K562 (cell line): ENCODE results near the gene SAP30BP. TPM values are rescaled to one million over a fixed set of nuclear protein-coding genes. Genes with fewer than 3 reads are reported as not detected.
A peak's percentile ranks its signal among the peaks of the same experiment; 100 is the strongest.

Source experiments
- ATAC-seq: fragments of 200-7000 bp; cut with Tn5 transposase; 3 replicates; pipeline ENCODE4 v1.9.1; 2020; ENCODE audit warnings: moderate library complexity
- BruUV-seq: library from RNA; stranded (reverse); fragments of 400-500 nt; replicated peaks from 2 replicates; lab custom pipeline; 2021; lab: Mats Ljungman, UMichigan
- CTCF ChIA-PET: fragments of 300-600 bp; formaldehyde crosslinking; extraction: SDS; loops from one replicate; lab custom pipeline; 2021; ENCODE audit warnings: low intra/inter-chr PET ratio; lab: Yijun Ruan, JAX
- POLR2A ChIA-PET: fragments of 300-600, 350-650 bp; sonication (Branson Sonifier 250); formaldehyde crosslinking; extraction: SDS; loops from one replicate; lab custom pipeline; 2021; ENCODE audit warnings: antibody characterized with exemption, inconsistent platforms; lab: Yijun Ruan, JAX
- DNase-seq, 4 experiments: peaks; one replicate each; pipeline versions ENCODE4 v3.0.0 to v3.0.0-alpha.2; 2011 to 2018; ENCODE audit warnings: low spot score in 3 of 4, mixed read lengths in 3 of 4; ENCODE audit errors: extremely low read depth in 1 of 4
- FAIRE-seq: peaks from 2 replicates; lab custom pipeline; 2011; peaks lifted over from hg19 to GRCh38; lab: Jason Lieb, UNC
- H2AFZ ChIP-seq: 2 replicates; pipeline ENCODE4 v1.6.0; 2011; ENCODE audit warnings: low read depth, low read length, control low read depth, inconsistent platforms
- H3K27ac ChIP-seq: fragments of 200-600 bp; 3 replicates; pipeline ENCODE4 v1.8.0; 2011; ENCODE audit warnings: low read depth, mild to moderate bottlenecking, control low read depth, inconsistent platforms, low read length, moderate library complexity, mixed read lengths; ENCODE audit errors: extremely low read depth
- H3K27me3 ChIP-seq, 2 experiments: fragments of 300-600 bp in 1 of 2; 2 replicates in 1 of 2; 3 replicates in 1 of 2; pipeline versions ENCODE4 v1.6.0 to v1.8.0; 2011; ENCODE audit warnings: inconsistent platforms in 2 of 2, low read length in 2 of 2, mild to moderate bottlenecking in 1 of 2, mixed read lengths in 1 of 2, moderate library complexity in 1 of 2; ENCODE audit not compliant: control insufficient read depth in 2 of 2, insufficient read depth in 2 of 2
- H3K36me3 ChIP-seq: fragments of 300-600 bp; 3 replicates; pipeline ENCODE4 v1.8.0; 2011; ENCODE audit warnings: mild to moderate bottlenecking, low read length, inconsistent platforms; ENCODE audit not compliant: control insufficient read depth, insufficient read depth
- H3K4me1 ChIP-seq, 2 experiments: fragments of 200-600 bp in 1 of 2; replicated peaks in 1 of 2; 2 replicates in 1 of 2; 3 replicates in 1 of 2; pipeline versions ENCODE4 v1.5.1 to v1.8.0; 2011; ENCODE audit warnings: inconsistent platforms in 2 of 2, low read length in 2 of 2, mild to moderate bottlenecking in 1 of 2, mixed read lengths in 1 of 2, moderate library complexity in 1 of 2; ENCODE audit not compliant: control insufficient read depth in 2 of 2, insufficient read depth in 2 of 2
- H3K4me2 ChIP-seq: 2 replicates; pipeline ENCODE4 v1.6.1; 2011; ENCODE audit warnings: low read length, control low read depth, inconsistent platforms, mixed read lengths; ENCODE audit not compliant: insufficient read depth
- H3K4me3 ChIP-seq: fragments of 200-600 bp; sonication (generic), shearing (Covaris generic); 2 replicates; pipeline ENCODE4 v1.5.1; 2016; ENCODE audit warnings: control low read depth, inconsistent platforms
- H3K79me2 ChIP-seq: fragments of 200-600 bp; 3 replicates; pipeline ENCODE4 v1.8.0; 2011; ENCODE audit warnings: low read length, inconsistent platforms; ENCODE audit not compliant: control insufficient read depth, insufficient read depth
- H3K9ac ChIP-seq, 2 experiments: 2 replicates each; pipeline versions ENCODE4 v1.6.0 to v1.6.1; 2011; ENCODE audit warnings: low read depth in 2 of 2, low read length in 2 of 2, control low read depth in 1 of 2, inconsistent platforms in 1 of 2, mild to moderate bottlenecking in 1 of 2, mixed read lengths in 1 of 2; ENCODE audit not compliant: insufficient read depth in 1 of 2
- H3K9me1 ChIP-seq: one replicate; pipeline ENCODE4 v1.6.0; 2011; ENCODE audit warnings: inconsistent platforms, mild to moderate bottlenecking, low read length, moderate library complexity; ENCODE audit not compliant: control insufficient read depth, insufficient read depth
- H3K9me3 ChIP-seq: replicated peaks from 2 replicates; pipeline ENCODE4 v1.5.1; 2011; ENCODE audit warnings: low read depth, low read length, inconsistent platforms; ENCODE audit not compliant: control insufficient read depth, insufficient read depth
- H4K20me1 ChIP-seq: replicated peaks from 2 replicates; pipeline ENCODE4 v1.6.1; 2011; ENCODE audit warnings: low read length, inconsistent platforms, mixed read lengths; ENCODE audit not compliant: control insufficient read depth, insufficient read depth
- BDP1 ChIP-seq: IDR thresholded peaks from 3 replicates; pipeline ENCODE4 v1.6.1; 2011; ENCODE audit not compliant: insufficient read length, insufficient read depth
- CBX1 ChIP-seq: sonication (generic); IDR thresholded peaks from 2 replicates; pipeline ENCODE4 v1.6.1; 2016; ENCODE audit warnings: antibody characterized with exemption, low read depth, mild to moderate bottlenecking
- NCOA6 ChIP-seq: fragments of 450-650 bp; IDR thresholded peaks from 2 replicates; pipeline ENCODE4 v1.6.1; 2017; ENCODE audit warnings: mild to moderate bottlenecking
- NR2C1 ChIP-seq, 2 experiments: fragments of 450-650 bp; IDR thresholded peaks; 2 replicates each; pipeline ENCODE4 v1.6.1; 2017; ENCODE audit warnings: mild to moderate bottlenecking in 2 of 2, antibody characterized with exemption in 1 of 2, inconsistent platforms in 1 of 2, missing compliant biosample characterization in 1 of 2, missing genetic modification characterization in 1 of 2
- SMARCB1 ChIP-seq: IDR thresholded peaks from 2 replicates; pipeline ENCODE4 v1.6.1; 2011; ENCODE audit warnings: improper control_type of control experiment, low read depth; ENCODE audit not compliant: insufficient read length
- ZNF551 ChIP-seq: fragments of 250-450 bp; sonication (Bioruptor Pico); IDR thresholded peaks from 2 replicates; pipeline ENCODE4 v1.5.0; 2021; ENCODE audit warnings: mild to moderate bottlenecking, moderate library complexity
- WGBS: fragments of 100-300 bp; shearing (Covaris generic); methylation state at CpG from one replicate; pipeline ENCODE4 v1.1.6; 2016; ENCODE audit warnings: low coverage, mixed read lengths; ENCODE audit not compliant: insufficient coverage; ENCODE audit errors: missing lambda C conversion rate; 5-methylcytosine and 5-hydroxymethylcytosine counted together
- in situ Hi-C: fragments of 300-500 bp; cut with MboI; formaldehyde crosslinking; loops from 4 replicates; pipeline ENCODE4 v1.15.0; 2018; ENCODE audit warnings: inconsistent platforms, mixed read lengths
- intact Hi-C: fragments of 100-400 bp; cut with micrococcal nuclease; formaldehyde crosslinking; loops from 2 replicates; pipeline ENCODE4 v1.14.2; 2022
- polyA plus RNA-seq, 8 experiments: library from polyadenylated mRNA; depleted of rRNA in 4 of 8; stranded (reverse) in 5 of 8; unstranded in 3 of 8; fragments of >200 nt; fragmentation: Nextera tagmentation in 2 of 8; fragmentation: Illumina TruSeq in 1 of 8; extraction: Ambion mirVana in 2 of 8; extraction: Trizol in 1 of 8; gene quantifications; 2 replicates each; pipeline versions ENCODE4 v1.2.1 to v1.2.3, GENCODE V29; 2011 to 2014; ENCODE audit warnings: inconsistent platforms in 1 of 8, missing spikeins in 1 of 8
- total RNA-seq, 7 experiments: library from RNA; depleted of rRNA in 6 of 7; stranded (reverse); fragments of >200 nt in 6 of 7; fragmentation: Illumina TruSeq in 2 of 7; extraction: Trizol in 2 of 7; gene quantifications; 2 replicates each; pipeline versions ENCODE4 v1.2.1 to v1.2.3, GENCODE V29; 2011 to 2021; ENCODE audit warnings: low replicate concordance in 1 of 7
- TF ChIP-seq, protein P1 (sequence below): fragments of 450-650 bp; IDR thresholded peaks from 2 replicates; pipeline ENCODE4 v1.6.1; 2017; ENCODE audit warnings: antibody characterized with exemption

SAP30BP gene
- total and polyA plus RNA-seq, 9 of the 15 experiments (the other 6 are each of a cell fraction or from before 2014, with no cell fraction given), result 45.3 to 154 (median 71.7) TPM

- no peak for TF ChIP-seq BDP1
Measured at GRCh38 chr17:75628425-75628824, 38.7 kb upstream of the SAP30BP start (continued).

GRCh38 chr17:75629157-75629556, 38.0 kb upstream of the SAP30BP start:
- ChIA-PET POLR2A (interaction anchor here (0.6 to 2.0 kb wide), 3 partner anchors 147 to 151 kb away, joined by 3 to 4 read pairs (median 4); no protein-coding TSS in a partner anchor), CTCF (no interaction called here)
- Histone ChIP-seq H3K36me3 (peaks cover 4% of the 10 kb centered on the region; the same call in 2 of the 3 replicates), H3K4me3 (no peak overlapping the region), H3K79me2 (no peaks in the 10 kb centered on the region), H3K4me2 (no peak overlapping the region), H3K9ac (peak overlapping the region in 1 of 2 experiments; percentile 22; a peak in 1 of 4 replicates), H3K9me1 (no peaks in the 10 kb centered on the region), H3K27me3 (no peaks in the 10 kb centered on the region; a peak in 1 of 5 replicates), H3K27ac (no peak overlapping the region), H4K20me1 (peaks cover 7% of the 10 kb centered on the region; the same call in 1 of the 2 replicates), H2AFZ (no peak overlapping the region), H3K9me3 (no peaks in the 10 kb centered on the region), H3K4me1 (peaks cover 17 to 72% of the 10 kb centered on the region in 2 experiments)
- no TSS peak for BruUV-seq
- DNase-seq (no peak), ATAC-seq (no peak), FAIRE-seq (no peak)
- intact Hi-C loops (no loop called here), in situ Hi-C loops (no loop called here)
- TF ChIP-seq NR2C1 (IDR thresholded peaks at IDR 0.05) (no peak), NR2C1 (tag; IDR thresholded peaks at IDR 0.05) (no peak), CBX1 (no peak), ZNF551 (CRISPR knock-in tag) (no peak), SMARCB1 (no peak), NCOA6 (no peak)
- TF ChIP-seq, protein P1, sequence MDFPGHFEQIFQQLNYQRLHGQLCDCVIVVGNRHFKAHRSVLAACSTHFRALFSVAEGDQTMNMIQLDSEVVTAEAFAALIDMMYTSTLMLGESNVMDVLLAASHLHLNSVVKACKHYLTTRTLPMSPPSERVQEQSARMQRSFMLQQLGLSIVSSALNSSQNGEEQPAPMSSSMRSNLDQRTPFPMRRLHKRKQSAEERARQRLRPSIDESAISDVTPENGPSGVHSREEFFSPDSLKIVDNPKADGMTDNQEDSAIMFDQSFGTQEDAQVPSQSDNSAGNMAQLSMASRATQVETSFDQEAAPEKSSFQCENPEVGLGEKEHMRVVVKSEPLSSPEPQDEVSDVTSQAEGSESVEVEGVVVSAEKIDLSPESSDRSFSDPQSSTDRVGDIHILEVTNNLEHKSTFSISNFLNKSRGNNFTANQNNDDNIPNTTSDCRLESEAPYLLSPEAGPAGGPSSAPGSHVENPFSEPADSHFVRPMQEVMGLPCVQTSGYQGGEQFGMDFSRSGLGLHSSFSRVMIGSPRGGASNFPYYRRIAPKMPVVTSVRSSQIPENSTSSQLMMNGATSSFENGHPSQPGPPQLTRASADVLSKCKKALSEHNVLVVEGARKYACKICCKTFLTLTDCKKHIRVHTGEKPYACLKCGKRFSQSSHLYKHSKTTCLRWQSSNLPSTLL, result no peak
- 73% methylated on average over 12 of the region's 14 CpGs for WGBS
